HG02870 (cell line): ENCODE measurements around the gene GADD45GIP1.

Experiments
- ATAC-seq: cut with Tn5 transposase; IDR thresholded peaks from one replicate; pipeline ENCODE4 v1.9.1; 2021; ENCODE audit warnings: mild to moderate bottlenecking, moderate library complexity; ENCODE audit not compliant: unreplicated experiment

Gene GADD45GIP1

GRCh38 chr19:12956446-12957388 is at the start of gene GADD45GIP1:
TSS of gene GADD45GIP1 (minus strand) at chr19:12957223. CDS start at chr19:12957212, 11 bp downstream.
- ATAC-seq, result no peak

- ATAC-seq, result no peak
Measured at GRCh38 chr19:13005861-13006370, 48.9 kb upstream of the GADD45GIP1 start.

GRCh38 chr19:13005253-13005652 is 48.2 kb upstream of the GADD45GIP1 start:
- ATAC-seq, result no peak

- no peak for ATAC-seq
Measured at GRCh38 chr19:13004273-13004672, 47.2 kb upstream of the GADD45GIP1 start.

GRCh38 chr19:13003081-13003480 is 46.1 kb upstream of the GADD45GIP1 start:
- ATAC-seq, result no peak

- no peak for ATAC-seq
Measured at GRCh38 chr19:13002166-13002898, 45.3 kb upstream of the GADD45GIP1 start.

GRCh38 chr19:13001502-13002165 is 44.6 kb upstream of the GADD45GIP1 start:
- no peak for ATAC-seq

- ATAC-seq, result no peak
Measured at GRCh38 chr19:13001166-13001501, 44.1 kb upstream of the GADD45GIP1 start.

GRCh38 chr19:12997967-12998940 is 41.2 kb upstream of the GADD45GIP1 start:
- no peak for ATAC-seq

GRCh38 chr19:12997179-12997966 is 40.4 kb upstream of the GADD45GIP1 start:
- no peak for ATAC-seq

GRCh38 chr19:12996406-12997094 is 39.5 kb upstream of the GADD45GIP1 start:
- no peak for ATAC-seq

GRCh38 chr19:12995596-12996405 is 38.8 kb upstream of the GADD45GIP1 start:
- no peak for ATAC-seq

GRCh38 chr19:12994701-12995595 is 37.9 kb upstream of the GADD45GIP1 start, which contains the start of gene NFIX:
TSS of gene NFIX (plus strand) at chr19:12995475. CDS start at chr19:12995838, 363 bp downstream.
- ATAC-seq, result no peak

GRCh38 chr19:12993562-12993961 is 36.5 kb upstream of the GADD45GIP1 start:
- ATAC-seq, result no peak

- no peak for ATAC-seq
Measured at GRCh38 chr19:12992729-12993128, 35.7 kb upstream of the GADD45GIP1 start.

GRCh38 chr19:12991296-12991695 is 34.3 kb upstream of the GADD45GIP1 start:
- ATAC-seq, result no peak

- no peak for ATAC-seq
Measured at GRCh38 chr19:12990853-12991252, 33.8 kb upstream of the GADD45GIP1 start.
